Subcutaneous abdominal adipose tissue (tissue), 5 donors: ENCODE data around the gene DDAH1.

ENCODE experiments used
- H3K27ac ChIP-seq: one replicate; pipeline ENCODE4 v1.7.0; 2013; ENCODE audit warnings: low read depth, mild to moderate bottlenecking, inconsistent platforms, low read length, moderate library complexity
- H3K27me3 ChIP-seq, 5 donors: one replicate each; pipeline ENCODE4 v1.7.0; 2013; ENCODE audit warnings: low read length in 5 of 5, inconsistent platforms in 1 of 5; ENCODE audit not compliant: control insufficient read depth in 5 of 5, insufficient read depth in 4 of 5
- H3K36me3 ChIP-seq, 5 donors: one replicate each; pipeline ENCODE4 v1.7.0; 2013; ENCODE audit warnings: low read length in 5 of 5; ENCODE audit not compliant: control insufficient read depth in 5 of 5, insufficient read depth in 5 of 5
- H3K4me1 ChIP-seq, 5 donors: one replicate each; pipeline ENCODE4 v1.7.0; 2013; ENCODE audit warnings: low read length in 5 of 5, mild to moderate bottlenecking in 3 of 5, moderate library complexity in 1 of 5; ENCODE audit not compliant: control insufficient read depth in 5 of 5, insufficient read depth in 5 of 5
- H3K4me3 ChIP-seq, 5 donors: one replicate each; pipeline ENCODE4 v1.7.0; 2013; ENCODE audit warnings: low read length in 5 of 5, low read depth in 1 of 5
- H3K9ac ChIP-seq, 5 donors: one replicate each; pipeline ENCODE4 v1.7.0; 2013; ENCODE audit warnings: low read length in 5 of 5, mild to moderate bottlenecking in 4 of 5, moderate library complexity in 3 of 5
- H3K9me3 ChIP-seq, 5 donors: one replicate each; pipeline ENCODE4 v1.7.0; 2013; ENCODE audit warnings: low read length in 5 of 5; ENCODE audit not compliant: control insufficient read depth in 5 of 5
- donor health status: healthy.
- donor health status: healthy.
- donor health status: healthy.
- donor health status: healthy.
- donor health status: healthy.

The DDAH1 gene

GRCh38 chr1:85328713-85329397, 136.1 kb downstream of the DDAH1 start:
- no peak overlapping the region for H3K4me3 ChIP-seq
- peak overlapping the region; percentile 52 for H3K27ac ChIP-seq
- H3K4me1 ChIP-seq = peaks cover 0 to 25% (median 10%) of the 10 kb centered on the region in 5 donors
- no peaks in the 10 kb centered on the region for H3K36me3 ChIP-seq
- no peak overlapping the region for H3K9ac ChIP-seq
- peaks cover 0 to 7% (median 3%) of the 10 kb centered on the region in 5 donors for H3K9me3 ChIP-seq
- H3K27me3 ChIP-seq = no peaks in the 10 kb centered on the region

GRCh38 chr1:85327759-85328158, 137.2 kb downstream of the DDAH1 start:
- Histone ChIP-seq H3K4me1 (peaks cover 0 to 25% (median 10%) of the 10 kb centered on the region in 5 donors), H3K36me3 (no peaks in the 10 kb centered on the region), H3K4me3 (no peak overlapping the region), H3K27ac (no peak overlapping the region), H3K27me3 (no peaks in the 10 kb centered on the region), H3K9me3 (peaks cover 0 to 5% (median 0%) of the 10 kb centered on the region in 5 donors), H3K9ac (no peak overlapping the region)

DNA sequence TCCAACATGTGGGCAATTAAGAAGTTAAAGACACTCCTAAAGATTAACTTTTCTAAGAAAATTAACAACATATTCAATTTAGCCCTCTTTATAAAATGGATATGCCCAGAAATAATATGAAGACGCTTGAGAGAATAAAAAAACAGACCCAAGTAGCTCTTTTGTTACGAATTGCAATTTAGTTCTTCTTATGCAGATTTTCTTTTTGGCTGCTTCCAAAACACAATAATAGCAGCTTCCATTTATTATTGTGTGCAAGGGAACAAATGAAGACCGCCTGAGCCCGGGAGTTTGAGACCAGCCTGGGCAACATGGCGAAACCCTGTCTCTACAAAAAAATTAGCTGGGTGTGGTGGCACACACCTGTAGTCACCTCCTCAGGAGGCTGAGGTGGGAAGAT, 138.1 kb downstream of the DDAH1 start:
- Histone ChIP-seq H3K9me3 (no peaks in the 10 kb centered on the region), H3K4me1 (peaks cover 0 to 25% (median 10%) of the 10 kb centered on the region in 5 donors), H3K27ac (no peak overlapping the region), H3K36me3 (no peaks in the 10 kb centered on the region), H3K27me3 (no peaks in the 10 kb centered on the region), H3K4me3 (no peak overlapping the region), H3K9ac (no peak overlapping the region)

DNA sequence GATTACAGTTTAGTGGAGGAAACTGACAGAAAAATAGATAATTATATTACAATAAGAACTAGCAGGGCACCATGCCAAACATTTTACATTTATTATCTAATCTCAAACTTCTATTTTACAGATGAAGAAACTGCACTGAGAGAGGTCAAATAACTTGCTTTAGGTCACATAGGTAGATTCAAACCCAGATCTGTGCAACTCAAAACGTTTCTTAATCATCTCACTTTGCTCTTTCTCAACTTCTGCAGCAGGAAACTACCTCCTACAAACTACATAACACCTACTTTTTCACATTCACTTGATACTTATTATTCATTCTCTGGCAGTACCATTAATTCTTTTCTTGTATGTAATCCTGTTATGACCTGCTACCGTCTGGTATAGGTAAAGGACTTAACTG, 138.6 kb downstream of the DDAH1 start:
- Histone ChIP-seq H3K4me3 (no peak overlapping the region), H3K27me3 (no peaks in the 10 kb centered on the region), H3K4me1 (peaks cover 0 to 25% (median 10%) of the 10 kb centered on the region in 5 donors), H3K9me3 (no peaks in the 10 kb centered on the region), H3K36me3 (no peaks in the 10 kb centered on the region), H3K27ac (no peak overlapping the region), H3K9ac (no peak overlapping the region)

- Histone ChIP-seq H3K4me1 (peaks cover 0 to 24% (median 9%) of the 10 kb centered on the region in 5 donors), H3K9ac (no peak overlapping the region), H3K36me3 (no peaks in the 10 kb centered on the region), H3K27ac (no peak overlapping the region), H3K27me3 (no peaks in the 10 kb centered on the region), H3K9me3 (no peaks in the 10 kb centered on the region), H3K4me3 (no peak overlapping the region)
Measured at GRCh38 chr1:85325920-85326319, 139.0 kb downstream of the DDAH1 start.

DNA sequence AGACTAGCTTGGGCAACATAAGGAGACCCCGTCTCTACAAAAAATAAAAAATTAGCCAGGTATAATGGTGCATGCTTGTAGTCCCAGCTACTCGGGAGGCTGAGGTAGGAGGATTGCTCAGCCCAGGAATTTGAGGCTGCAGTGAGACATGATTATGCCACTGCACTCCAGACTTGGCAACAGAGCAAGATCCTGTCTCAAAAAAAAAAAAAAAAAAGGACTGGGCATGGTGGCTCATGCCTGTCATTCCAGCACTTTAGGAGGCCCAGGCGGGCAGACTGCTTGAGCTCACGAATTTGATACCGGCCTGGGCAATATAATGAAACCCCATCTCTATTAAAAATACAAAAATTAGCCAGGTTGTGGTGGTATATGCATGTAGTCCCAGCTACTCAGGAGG, 141.2 kb downstream of the DDAH1 start:
- H3K4me3 ChIP-seq = no peak overlapping the region
- H3K27ac ChIP-seq = no peak overlapping the region
- H3K27me3 ChIP-seq = no peaks in the 10 kb centered on the region
- H3K9me3 ChIP-seq = no peaks in the 10 kb centered on the region
- H3K9ac ChIP-seq = no peak overlapping the region
- H3K36me3 ChIP-seq = no peaks in the 10 kb centered on the region
- peaks cover 0 to 13% (median 0%) of the 10 kb centered on the region in 5 donors for H3K4me1 ChIP-seq

- Histone ChIP-seq H3K27me3 (no peaks in the 10 kb centered on the region), H3K4me1 (peaks cover 0 to 9% (median 0%) of the 10 kb centered on the region in 5 donors), H3K36me3 (no peaks in the 10 kb centered on the region), H3K9ac (no peak overlapping the region), H3K27ac (no peak overlapping the region), H3K4me3 (no peak overlapping the region), H3K9me3 (no peaks in the 10 kb centered on the region)
Measured at GRCh38 chr1:85322655-85323054, 142.3 kb downstream of the DDAH1 start.

GRCh38 chr1:85321237-85321964, 143.6 kb downstream of the DDAH1 start:
- no peak overlapping the region for H3K9ac ChIP-seq
- H3K27ac ChIP-seq = no peak overlapping the region
- H3K4me1 ChIP-seq = peaks cover 0 to 9% (median 0%) of the 10 kb centered on the region in 5 donors
- no peaks in the 10 kb centered on the region for H3K27me3 ChIP-seq
- H3K36me3 ChIP-seq = no peaks in the 10 kb centered on the region
- no peak overlapping the region for H3K4me3 ChIP-seq
- H3K9me3 ChIP-seq = no peaks in the 10 kb centered on the region

DNA sequence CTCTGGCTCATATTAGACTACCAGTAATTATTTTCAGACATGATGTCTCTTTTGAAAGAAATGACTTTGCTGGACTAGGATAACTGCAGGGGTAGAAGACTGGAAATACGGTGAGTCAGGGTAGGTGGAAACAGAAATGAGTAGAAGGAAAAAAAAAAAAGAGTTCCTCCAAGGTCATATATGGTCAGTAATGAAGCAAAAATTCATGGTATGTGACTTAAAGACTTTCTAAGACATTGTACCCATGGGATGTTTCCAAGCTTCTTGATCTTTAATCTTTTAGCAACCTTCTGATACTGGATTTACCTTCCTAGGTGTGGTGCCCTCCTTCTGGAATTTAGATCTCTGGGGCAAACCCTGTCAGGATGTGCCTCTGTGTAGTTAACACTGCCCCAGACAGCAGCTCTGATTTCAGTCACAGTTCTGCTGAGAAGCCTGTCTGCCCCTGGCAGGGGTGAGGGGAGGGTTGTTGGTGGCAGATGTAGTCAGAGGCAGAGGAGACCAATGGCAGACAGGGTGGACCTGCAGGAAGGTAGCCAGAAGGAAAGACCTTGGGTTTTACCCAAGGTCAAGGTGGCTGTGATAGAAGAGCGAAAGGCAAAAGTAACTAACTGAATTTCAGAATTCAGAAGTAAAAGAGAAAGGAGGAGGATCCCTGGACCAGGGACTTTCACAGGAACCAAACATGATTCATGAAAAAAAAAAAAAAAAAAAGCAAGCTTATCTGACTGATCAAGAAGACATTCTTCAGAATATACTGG, 144.4 kb downstream of the DDAH1 start:
- Histone ChIP-seq H3K4me1 (peaks cover 0 to 9% (median 0%) of the 10 kb centered on the region in 5 donors), H3K27me3 (no peaks in the 10 kb centered on the region), H3K9me3 (no peaks in the 10 kb centered on the region), H3K36me3 (no peaks in the 10 kb centered on the region), H3K27ac (no peak overlapping the region), H3K4me3 (no peak overlapping the region), H3K9ac (no peak overlapping the region)

DNA sequence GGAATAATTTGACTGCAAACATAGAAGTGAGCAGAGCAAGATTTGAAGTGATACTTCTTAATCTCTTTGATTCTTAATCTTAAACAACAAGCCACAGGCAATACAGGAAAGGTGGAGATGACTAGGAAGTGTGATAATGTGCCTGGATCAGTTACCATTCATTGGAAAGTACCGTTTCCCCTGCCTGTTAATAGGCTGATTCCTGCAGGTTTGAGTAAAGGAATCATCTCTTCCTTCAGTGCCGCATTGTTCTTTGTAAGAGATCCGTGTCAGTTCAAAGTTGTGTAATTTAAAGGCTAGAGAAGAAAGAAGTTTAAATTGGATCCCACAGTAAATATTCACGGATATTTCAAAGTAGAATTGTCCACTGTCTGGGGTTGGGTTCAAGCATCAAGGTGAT, 145.0 kb downstream of the DDAH1 start:
- peaks cover 0 to 9% (median 0%) of the 10 kb centered on the region in 5 donors for H3K4me1 ChIP-seq
- no peak overlapping the region for H3K27ac ChIP-seq
- no peaks in the 10 kb centered on the region for H3K9me3 ChIP-seq
- H3K36me3 ChIP-seq = no peaks in the 10 kb centered on the region
- H3K27me3 ChIP-seq = no peaks in the 10 kb centered on the region
- no peak overlapping the region for H3K9ac ChIP-seq
- no peak overlapping the region for H3K4me3 ChIP-seq
